HCT116 (cell line): Measurements from ENCODE around the gene ZBTB16. TPM values are rescaled to one million over a fixed set of nuclear protein-coding genes. Genes with fewer than 3 reads are reported as not detected.

Experiments
- ATAC-seq: fragments of 200-7000 bp; cut with Tn5 transposase; 2 replicates; pipeline ENCODE4 v1.9.1; 2020; ENCODE audit warnings: mild to moderate bottlenecking, moderate library complexity
- BruUV-seq: library from RNA; stranded (reverse); fragments of 400-500 nt; replicated peaks from 2 replicates; lab custom pipeline; 2021; lab: Mats Ljungman, UMichigan
- CTCF ChIA-PET: fragments of 300-600 bp; sonication (Branson Sonifier 250); formaldehyde crosslinking; loops from one replicate; lab custom pipeline; 2021; ENCODE audit warnings: antibody characterized with exemption; lab: Charles Lee
- POLR2A ChIA-PET: fragments of 300-600, 350-600 bp; sonication (Branson Sonifier 250); formaldehyde crosslinking; loops from one replicate; lab custom pipeline; 2021; ENCODE audit warnings: antibody characterized with exemption; lab: Charles Lee
- RAD21 ChIA-PET, 2 experiments: fragments of 300-600 bp; sonication (Branson Sonifier 250); formaldehyde crosslinking; loops; one replicate each; lab custom pipeline; 2023; ENCODE audit warnings: low total read pairs in 2 of 2; ENCODE audit not compliant: uncharacterized antibody in 2 of 2, unreplicated experiment in 2 of 2, low non-redundant PET in 1 of 2; lab: Charles Lee
- DNase-seq: peaks from one replicate; pipeline ENCODE4 v3.0.0-alpha.2; 2010; ENCODE audit warnings: low read depth, low spot score
- H2AFZ ChIP-seq: fragments of 200-600 bp; shearing (Covaris generic), sonication (generic); 2 replicates; pipeline ENCODE4 v1.6.1; 2017; ENCODE audit warnings: low read depth, mixed run types, mixed read lengths, antibody characterized with exemption, low read length; ENCODE audit not compliant: poor library complexity, severe bottlenecking
- H3K27ac ChIP-seq: 2 replicates; pipeline ENCODE4 v1.5.1; 2012; ENCODE audit warnings: low read depth, low read length
- H3K27me3 ChIP-seq: fragments of 200-600 bp; sonication (generic); 2 replicates; pipeline ENCODE4 v1.6.1; 2016; ENCODE audit warnings: mixed run types, low read length, mixed read lengths; ENCODE audit not compliant: insufficient read depth
- H3K36me3 ChIP-seq, 2 experiments: fragments of 200-500 bp in 1 of 2; fragments of 200-600 bp in 1 of 2; sonication (Bioruptor generic) in 1 of 2; sonication (generic) in 1 of 2; 2 replicates each; pipeline versions ENCODE4 v1.5.1 to v1.6.1; 2014 to 2016; ENCODE audit warnings: low read length in 2 of 2, inconsistent platforms in 1 of 2, mixed read lengths in 1 of 2, mixed run types in 1 of 2; ENCODE audit not compliant: insufficient read depth in 2 of 2, control insufficient read depth in 1 of 2
- H3K4me1 ChIP-seq, 2 experiments: fragments of 200-600 bp in 1 of 2; sonication (generic) in 1 of 2; 2 replicates each; pipeline versions ENCODE4 v1.5.1 to v1.6.1; 2012 to 2017; ENCODE audit warnings: low read length in 2 of 2, inconsistent platforms in 1 of 2, mild to moderate bottlenecking in 1 of 2, mixed read lengths in 1 of 2, mixed run types in 1 of 2, moderate library complexity in 1 of 2; ENCODE audit not compliant: insufficient read depth in 2 of 2, control insufficient read depth in 1 of 2
- H3K4me2 ChIP-seq: fragments of 200-600 bp; sonication (generic); 2 replicates; pipeline ENCODE4 v1.6.1; 2017; ENCODE audit warnings: mixed run types, low read length, mixed read lengths
- H3K4me3 ChIP-seq, 2 experiments: fragments of 200-600 bp in 1 of 2; sonication (generic) in 1 of 2; replicated peaks in 1 of 2; 2 replicates each; pipeline ENCODE4 v1.5.1; 2011 to 2016; ENCODE audit warnings: low read length in 2 of 2, control low read depth in 1 of 2, low read depth in 1 of 2, mild to moderate bottlenecking in 1 of 2, mixed read lengths in 1 of 2, mixed run types in 1 of 2
- H3K79me2 ChIP-seq: fragments of 200-600 bp; sonication (generic); 2 replicates; pipeline ENCODE4 v1.6.1; 2017; ENCODE audit warnings: mild to moderate bottlenecking, mixed run types, low read length, moderate library complexity, mixed read lengths; ENCODE audit not compliant: insufficient read depth
- H3K9ac ChIP-seq: fragments of 200-600 bp; sonication (generic); 2 replicates; pipeline ENCODE4 v1.6.1; 2016; ENCODE audit warnings: low read length, mixed read lengths
- H3K9me2 ChIP-seq: fragments of 200-600 bp; sonication (generic), shearing (Covaris generic); 2 replicates; pipeline ENCODE4 v1.6.1; 2017; ENCODE audit warnings: mixed run types, mild to moderate bottlenecking, moderate library complexity; ENCODE audit not compliant: insufficient read depth
- H3K9me3 ChIP-seq, 2 experiments: fragments of 200-500 bp in 1 of 2; fragments of 200-600 bp in 1 of 2; sonication (Bioruptor generic) in 1 of 2; sonication (generic) in 1 of 2; 2 replicates each; pipeline ENCODE4 v1.6.1; 2014 to 2017; ENCODE audit warnings: low read length in 2 of 2, mixed read lengths in 2 of 2, inconsistent platforms in 1 of 2, low read depth in 1 of 2, mild to moderate bottlenecking in 1 of 2, mixed run types in 1 of 2, moderate library complexity in 1 of 2; ENCODE audit not compliant: control insufficient read depth in 1 of 2, insufficient read depth in 1 of 2
- H4K20me1 ChIP-seq: fragments of 200-600 bp; sonication (generic), shearing (Covaris generic); 2 replicates; pipeline ENCODE4 v1.6.1; 2017; ENCODE audit warnings: mixed run types, mild to moderate bottlenecking, moderate library complexity; ENCODE audit not compliant: insufficient read depth
- EGR1 ChIP-seq: IDR thresholded peaks from 2 replicates; pipeline ENCODE4 v1.6.1; 2012; ENCODE audit warnings: low read depth
- EZH2phosphoT487 ChIP-seq: fragments of 200-600 bp; IDR thresholded peaks from 2 replicates; pipeline ENCODE4 v1.6.1; 2018; ENCODE audit warnings: antibody characterized with exemption, borderline replicate concordance
- POLR2A ChIP-seq: IDR thresholded peaks from 2 replicates; pipeline ENCODE4 v1.7.0; 2011; ENCODE audit warnings: borderline replicate concordance; ENCODE audit not compliant: insufficient read depth, insufficient read length; ENCODE audit errors: extremely low read depth
- TCF7L2 ChIP-seq: IDR thresholded peaks from 2 replicates; pipeline ENCODE4 v1.7.0; 2011; ENCODE audit warnings: borderline replicate concordance, inconsistent platforms; ENCODE audit not compliant: insufficient read depth, insufficient read length; ENCODE audit errors: extremely low read depth
- intact Hi-C: fragments of 100-400 bp; cut with micrococcal nuclease; formaldehyde crosslinking; loops from 2 replicates; pipeline ENCODE4 v1.10.0; 2022
- total RNA-seq: library from RNA; stranded (reverse); gene quantifications from one replicate; pipeline ENCODE4 v1.2.1, GENCODE V29; 2021; ENCODE audit not compliant: unreplicated experiment
- TF ChIP-seq, protein P1 (sequence below): IDR thresholded peaks from 2 replicates; pipeline ENCODE4 v1.6.1; 2012; ENCODE audit warnings: low read depth

ZBTB16 gene
- total RNA-seq, 1 experiment from 2014 or later, result 0.30 TPM

DNA sequence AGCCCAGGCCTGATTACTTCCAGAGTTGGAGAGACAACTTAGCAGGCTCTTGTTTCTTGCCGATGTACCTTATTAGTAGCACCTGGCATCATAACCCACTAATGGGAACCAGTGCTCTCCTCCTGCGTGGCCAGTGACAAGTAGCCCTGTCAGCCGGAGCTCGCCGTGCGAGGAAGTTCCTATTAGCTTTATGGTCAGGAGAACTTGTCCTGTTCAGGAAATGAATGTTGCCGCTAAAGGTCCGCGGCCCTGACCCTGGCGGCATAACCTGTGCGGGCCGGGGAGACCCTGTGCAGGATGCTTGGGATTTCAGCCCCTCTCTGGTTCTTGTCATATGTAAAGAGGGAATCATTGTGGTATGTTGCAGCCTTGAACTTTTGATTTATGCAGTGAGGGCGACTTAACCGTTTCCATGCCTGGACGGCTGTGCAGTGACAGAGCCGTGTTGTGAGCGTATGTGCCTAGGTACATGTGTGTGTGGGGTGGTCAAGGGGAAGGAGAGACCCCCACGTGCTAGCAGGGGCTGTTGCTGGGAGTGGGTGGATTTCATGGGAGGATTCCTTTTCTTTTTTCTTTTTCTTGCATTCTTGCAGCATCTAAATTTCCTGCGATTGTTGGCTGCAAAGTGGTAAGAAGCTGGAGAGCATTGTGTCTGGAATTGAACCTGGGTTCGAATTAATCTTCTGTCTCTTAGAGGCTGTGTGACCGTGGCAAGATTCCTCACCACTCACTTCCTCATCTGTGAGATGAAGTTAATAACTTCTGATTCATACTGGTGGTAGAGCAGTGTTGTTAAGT is 15.2 kb downstream of the ZBTB16 start:
- Histone ChIP-seq H3K27ac (no peak overlapping the region), H3K9ac (no peak overlapping the region), H4K20me1 (no peaks in the 10 kb centered on the region), H3K27me3 (peaks cover 32% of the 10 kb centered on the region), H3K9me2 (no peaks in the 10 kb centered on the region), H3K4me2 (no peak overlapping the region), H3K4me1 (no peaks in the 10 kb centered on the region), H3K36me3 (no peaks in the 10 kb centered on the region), H2AFZ (no peak overlapping the region), H3K79me2 (no peaks in the 10 kb centered on the region), H3K4me3 (no peak overlapping the region), H3K9me3 (no peaks in the 10 kb centered on the region)
- ChIA-PET CTCF (interaction anchor here (0.7 kb wide), 1 partner anchor 153 kb away, joined by 3 read pairs; no protein-coding TSS in a partner anchor), POLR2A (no interaction called here), RAD21 (no interaction called here)
- ATAC-seq (no peak), DNase-seq (no peak)
- BruUV-seq, result no TSS peak
- TF ChIP-seq, protein P1, sequence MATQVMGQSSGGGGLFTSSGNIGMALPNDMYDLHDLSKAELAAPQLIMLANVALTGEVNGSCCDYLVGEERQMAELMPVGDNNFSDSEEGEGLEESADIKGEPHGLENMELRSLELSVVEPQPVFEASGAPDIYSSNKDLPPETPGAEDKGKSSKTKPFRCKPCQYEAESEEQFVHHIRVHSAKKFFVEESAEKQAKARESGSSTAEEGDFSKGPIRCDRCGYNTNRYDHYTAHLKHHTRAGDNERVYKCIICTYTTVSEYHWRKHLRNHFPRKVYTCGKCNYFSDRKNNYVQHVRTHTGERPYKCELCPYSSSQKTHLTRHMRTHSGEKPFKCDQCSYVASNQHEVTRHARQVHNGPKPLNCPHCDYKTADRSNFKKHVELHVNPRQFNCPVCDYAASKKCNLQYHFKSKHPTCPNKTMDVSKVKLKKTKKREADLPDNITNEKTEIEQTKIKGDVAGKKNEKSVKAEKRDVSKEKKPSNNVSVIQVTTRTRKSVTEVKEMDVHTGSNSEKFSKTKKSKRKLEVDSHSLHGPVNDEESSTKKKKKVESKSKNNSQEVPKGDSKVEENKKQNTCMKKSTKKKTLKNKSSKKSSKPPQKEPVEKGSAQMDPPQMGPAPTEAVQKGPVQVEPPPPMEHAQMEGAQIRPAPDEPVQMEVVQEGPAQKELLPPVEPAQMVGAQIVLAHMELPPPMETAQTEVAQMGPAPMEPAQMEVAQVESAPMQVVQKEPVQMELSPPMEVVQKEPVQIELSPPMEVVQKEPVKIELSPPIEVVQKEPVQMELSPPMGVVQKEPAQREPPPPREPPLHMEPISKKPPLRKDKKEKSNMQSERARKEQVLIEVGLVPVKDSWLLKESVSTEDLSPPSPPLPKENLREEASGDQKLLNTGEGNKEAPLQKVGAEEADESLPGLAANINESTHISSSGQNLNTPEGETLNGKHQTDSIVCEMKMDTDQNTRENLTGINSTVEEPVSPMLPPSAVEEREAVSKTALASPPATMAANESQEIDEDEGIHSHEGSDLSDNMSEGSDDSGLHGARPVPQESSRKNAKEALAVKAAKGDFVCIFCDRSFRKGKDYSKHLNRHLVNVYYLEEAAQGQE, result no peak
- TF ChIP-seq EGR1, result no peak
- no peak for TF ChIP-seq POLR2A
- TF ChIP-seq EZH2phosphoT487, result no peak
- intact Hi-C loops, result loop anchor here (2.0 kb wide), 1 partner anchor 38 kb away; no protein-coding TSS in a partner anchor

DNA sequence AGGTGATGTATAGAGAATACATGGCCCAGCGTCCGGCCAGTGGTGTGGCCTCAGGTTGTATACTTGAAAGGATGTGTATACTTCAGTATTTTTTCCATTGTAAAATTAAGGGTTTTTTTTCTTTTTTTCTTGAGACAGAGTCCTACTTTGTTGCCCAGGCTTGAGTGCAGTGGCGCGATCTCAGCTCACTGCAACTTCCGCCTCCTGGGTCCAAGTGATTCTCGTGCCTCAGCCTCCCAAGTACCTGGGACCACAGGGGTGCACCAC is 15.8 kb downstream of the ZBTB16 start:
- ChIA-PET POLR2A (no interaction called here), CTCF (interaction anchor here (0.7 kb wide), 1 partner anchor 153 kb away, joined by 3 read pairs; no protein-coding TSS in a partner anchor)
- H2AFZ ChIP-seq, result no peak overlapping the region
- H3K9me2 ChIP-seq, result no peaks in the 10 kb centered on the region
- BruUV-seq, result no TSS peak
- peaks cover 32% of the 10 kb centered on the region for H3K27me3 ChIP-seq
- H3K9me3 ChIP-seq, result no peaks in the 10 kb centered on the region
- no peak overlapping the region for H3K27ac ChIP-seq
- H3K4me3 ChIP-seq, result no peak overlapping the region
- H4K20me1 ChIP-seq, result no peaks in the 10 kb centered on the region
- intact Hi-C loops, result loop anchor here (2.0 kb wide), 1 partner anchor 38 kb away; no protein-coding TSS in a partner anchor
- H3K9ac ChIP-seq, result no peak overlapping the region
- ATAC-seq, result no peak
- H3K4me2 ChIP-seq, result no peak overlapping the region
- no peak for TF ChIP-seq TCF7L2
- TF ChIP-seq, all 23 proteins: peak for 0
- Histone ChIP-seq H3K36me3 (no peaks in the 10 kb centered on the region), H3K79me2 (no peaks in the 10 kb centered on the region), H3K4me1 (no peaks in the 10 kb centered on the region)
- RAD21 ChIA-PET, result no interaction called here
- no peak for DNase-seq
